PFSK-1 (cell line): Measurements from ENCODE around the gene C19orf47.

ENCODE experiments used
- FOXP2 ChIP-seq: optimal IDR thresholded peaks from 2 replicates; pipeline ENCODE3; 2011; ENCODE audit warnings: borderline replicate concordance, control low read depth, inconsistent platforms; ENCODE audit not compliant: insufficient read depth; ENCODE audit errors: extremely low read length, extremely low read depth
- POLR2AphosphoS5 ChIP-seq: IDR thresholded peaks from 2 replicates; pipeline ENCODE4 v1.6.1; 2012; ENCODE audit warnings: low read depth, mild to moderate bottlenecking, control low read depth, low read length, moderate library complexity
- SIN3A ChIP-seq: IDR thresholded peaks from 2 replicates; pipeline ENCODE4 v1.6.1; 2012; ENCODE audit warnings: mild to moderate bottlenecking, low read length, moderate library complexity, borderline replicate concordance; ENCODE audit not compliant: insufficient read depth
- TAF1 ChIP-seq: IDR thresholded peaks from 2 replicates; pipeline ENCODE4 v1.6.1; 2012; ENCODE audit warnings: low read length, control low read depth, borderline replicate concordance; ENCODE audit not compliant: insufficient read depth
- TF ChIP-seq, protein P1 (sequence below), 2 experiments: IDR thresholded peaks; 2 replicates each; pipeline versions ENCODE4 v1.6.1 to v1.8.0; 2011 to 2012; ENCODE audit warnings: low read depth in 2 of 2, low read length in 2 of 2, control low read depth in 1 of 2, inconsistent platforms in 1 of 2, mild to moderate bottlenecking in 1 of 2, moderate library complexity in 1 of 2; ENCODE audit not compliant: insufficient read depth in 1 of 2

The C19orf47 gene

DNA sequence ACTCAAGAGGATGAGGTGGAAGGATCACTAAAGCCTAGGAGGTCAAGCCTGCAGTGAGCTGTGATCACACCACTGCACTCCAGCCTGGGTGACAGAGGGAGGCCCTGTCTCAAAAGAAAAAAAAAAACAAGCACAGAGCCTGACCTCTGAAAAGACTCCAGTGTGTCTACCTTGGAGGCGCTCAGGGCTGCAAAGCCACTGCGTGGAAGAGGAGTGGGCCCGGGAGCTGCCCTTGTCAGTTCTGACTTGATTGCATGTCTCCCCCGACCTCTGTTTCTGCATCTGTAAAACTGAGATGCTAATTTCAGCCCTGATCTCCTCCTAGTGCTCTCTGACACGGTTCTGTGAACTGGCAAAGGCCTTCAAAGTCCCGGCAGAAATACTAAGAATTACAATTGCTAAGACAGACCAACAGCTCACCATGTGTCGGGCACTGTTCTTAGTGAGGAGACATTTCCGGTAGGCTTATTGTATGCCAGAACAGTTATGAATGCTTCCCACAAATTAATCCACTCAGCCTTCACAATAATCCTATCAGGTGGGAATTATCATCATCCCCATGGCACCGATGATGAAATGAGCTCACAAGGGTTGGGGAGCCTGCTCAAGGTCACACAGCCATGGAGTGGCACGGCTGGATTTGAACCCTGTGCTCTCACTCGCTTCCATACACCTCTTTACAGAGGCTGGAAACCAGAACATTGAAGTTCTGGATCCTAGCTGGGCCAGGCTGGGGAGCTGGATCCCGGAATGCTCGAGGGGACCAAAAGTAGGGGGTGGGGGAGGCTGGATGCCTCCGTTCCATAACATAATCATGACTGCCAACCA lies 66.6 kb downstream of the C19orf47 start:
- no peak for TF ChIP-seq TAF1
- TF ChIP-seq POLR2AphosphoS5 = no peak
- TF ChIP-seq, protein P1, sequence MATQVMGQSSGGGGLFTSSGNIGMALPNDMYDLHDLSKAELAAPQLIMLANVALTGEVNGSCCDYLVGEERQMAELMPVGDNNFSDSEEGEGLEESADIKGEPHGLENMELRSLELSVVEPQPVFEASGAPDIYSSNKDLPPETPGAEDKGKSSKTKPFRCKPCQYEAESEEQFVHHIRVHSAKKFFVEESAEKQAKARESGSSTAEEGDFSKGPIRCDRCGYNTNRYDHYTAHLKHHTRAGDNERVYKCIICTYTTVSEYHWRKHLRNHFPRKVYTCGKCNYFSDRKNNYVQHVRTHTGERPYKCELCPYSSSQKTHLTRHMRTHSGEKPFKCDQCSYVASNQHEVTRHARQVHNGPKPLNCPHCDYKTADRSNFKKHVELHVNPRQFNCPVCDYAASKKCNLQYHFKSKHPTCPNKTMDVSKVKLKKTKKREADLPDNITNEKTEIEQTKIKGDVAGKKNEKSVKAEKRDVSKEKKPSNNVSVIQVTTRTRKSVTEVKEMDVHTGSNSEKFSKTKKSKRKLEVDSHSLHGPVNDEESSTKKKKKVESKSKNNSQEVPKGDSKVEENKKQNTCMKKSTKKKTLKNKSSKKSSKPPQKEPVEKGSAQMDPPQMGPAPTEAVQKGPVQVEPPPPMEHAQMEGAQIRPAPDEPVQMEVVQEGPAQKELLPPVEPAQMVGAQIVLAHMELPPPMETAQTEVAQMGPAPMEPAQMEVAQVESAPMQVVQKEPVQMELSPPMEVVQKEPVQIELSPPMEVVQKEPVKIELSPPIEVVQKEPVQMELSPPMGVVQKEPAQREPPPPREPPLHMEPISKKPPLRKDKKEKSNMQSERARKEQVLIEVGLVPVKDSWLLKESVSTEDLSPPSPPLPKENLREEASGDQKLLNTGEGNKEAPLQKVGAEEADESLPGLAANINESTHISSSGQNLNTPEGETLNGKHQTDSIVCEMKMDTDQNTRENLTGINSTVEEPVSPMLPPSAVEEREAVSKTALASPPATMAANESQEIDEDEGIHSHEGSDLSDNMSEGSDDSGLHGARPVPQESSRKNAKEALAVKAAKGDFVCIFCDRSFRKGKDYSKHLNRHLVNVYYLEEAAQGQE (IDR thresholded peaks at IDR 0.05; ENCODE audit: insufficient read depth in 1 of 2, low read depth in 2 of 2, low read length in 2 of 2) = no peak
- no peak for TF ChIP-seq SIN3A
- no peak for TF ChIP-seq FOXP2

DNA sequence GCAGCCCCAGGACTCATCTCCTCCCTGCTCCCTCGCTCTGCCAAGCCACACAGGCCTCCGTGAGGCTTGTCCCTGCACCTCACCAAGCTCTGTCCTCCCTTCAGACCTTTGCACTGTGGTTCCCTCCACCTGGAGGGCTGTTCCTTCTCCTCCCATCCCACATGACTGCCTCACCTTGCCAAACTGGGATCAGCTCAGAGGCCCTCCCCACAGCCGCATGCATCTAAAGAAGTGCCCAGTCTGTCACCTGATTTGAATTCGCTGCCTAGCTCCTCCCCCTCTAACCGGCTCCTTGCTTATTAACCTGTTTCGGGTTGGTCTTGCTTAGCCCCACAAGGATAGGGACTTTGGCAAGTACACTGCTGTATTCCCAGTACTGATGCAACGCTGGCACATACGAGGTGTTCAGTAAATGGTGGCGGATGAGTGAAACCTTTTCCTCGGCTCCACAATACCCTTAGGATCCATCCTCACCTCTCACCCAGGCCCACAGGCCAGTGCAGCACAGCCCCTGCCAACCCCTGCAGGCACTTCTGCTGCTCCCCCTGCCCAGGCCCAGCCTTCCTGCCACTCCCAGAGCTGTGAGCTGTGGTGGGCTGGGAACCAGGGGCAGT lies 67.5 kb downstream of the C19orf47 start:
- no peak for TF ChIP-seq FOXP2
- TF ChIP-seq POLR2AphosphoS5 = no peak
- no peak for TF ChIP-seq TAF1
- TF ChIP-seq, protein P1 (IDR thresholded peaks at IDR 0.05; ENCODE audit: insufficient read depth in 1 of 2, low read depth in 2 of 2, low read length in 2 of 2) = no peak

DNA sequence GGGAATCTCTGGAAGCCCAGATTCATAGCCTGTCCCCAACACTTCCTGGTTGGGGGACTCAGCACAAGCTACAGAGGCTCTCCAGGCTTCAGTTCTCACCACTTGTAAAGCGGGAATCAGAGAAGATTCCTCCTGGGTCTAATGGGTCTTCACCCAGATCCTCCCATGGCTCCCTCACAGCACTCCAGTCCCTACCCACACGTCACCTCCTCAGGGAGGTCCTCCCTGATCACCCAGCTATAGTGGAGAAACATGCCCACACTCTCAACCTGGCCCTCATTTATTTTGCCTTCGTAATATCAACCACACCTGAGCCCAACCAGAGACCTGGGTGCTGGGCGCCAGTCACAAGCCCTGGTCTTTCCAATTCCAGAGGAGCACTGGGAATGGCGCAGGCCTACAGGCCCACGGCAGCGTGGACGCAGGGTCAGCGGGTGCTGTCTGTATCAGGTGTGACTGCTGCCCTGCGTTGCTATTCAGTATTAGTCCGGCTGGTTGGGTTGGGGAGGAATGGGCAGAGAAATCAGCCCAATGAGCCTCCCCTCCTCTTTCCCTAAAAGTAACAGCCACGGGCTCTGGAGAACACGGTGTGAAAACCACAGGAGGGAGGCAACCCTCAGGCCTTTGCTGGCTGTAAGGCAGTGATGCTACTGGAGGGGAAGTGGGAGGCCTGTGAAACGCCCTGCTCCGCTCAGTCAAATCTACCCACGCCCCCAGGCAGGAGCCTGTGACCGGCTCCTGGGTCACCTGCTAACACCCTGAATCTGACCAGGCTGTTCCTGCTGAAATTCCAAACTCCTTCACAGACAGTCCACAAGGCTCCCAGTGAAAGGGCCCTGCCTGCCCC lies 68.2 kb downstream of the C19orf47 start:
- TF ChIP-seq POLR2AphosphoS5 (no peak), SIN3A (no peak), TAF1 (no peak), FOXP2 (no peak)
- TF ChIP-seq, protein P1 (IDR thresholded peaks at IDR 0.05; ENCODE audit: insufficient read depth in 1 of 2, low read depth in 2 of 2, low read length in 2 of 2) = no peak

DNA sequence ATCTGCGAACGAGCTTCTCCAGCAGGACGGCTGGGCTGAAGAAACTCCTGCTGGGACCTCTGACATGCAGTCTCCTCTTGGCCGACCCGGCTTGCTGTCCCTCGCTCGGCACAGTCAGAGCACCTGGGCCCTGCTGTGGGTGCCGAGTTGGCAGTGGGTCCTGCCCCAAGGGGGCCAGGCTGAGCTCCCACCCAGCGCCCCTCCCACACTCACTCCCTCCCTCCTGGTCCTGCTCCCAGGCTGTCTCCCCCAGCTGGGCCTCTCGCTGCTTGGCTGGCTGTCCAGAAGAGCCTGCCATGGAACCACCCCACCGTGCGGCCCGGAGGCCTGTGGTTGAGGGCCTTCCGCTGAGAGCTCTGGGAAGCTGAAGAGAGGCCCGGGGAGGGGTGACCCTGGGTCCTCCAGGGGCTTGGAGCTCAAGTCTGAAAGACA lies 69.1 kb downstream of the C19orf47 start:
- TF ChIP-seq POLR2AphosphoS5 = no peak
- TF ChIP-seq, protein P1 (IDR thresholded peaks at IDR 0.05; ENCODE audit: insufficient read depth in 1 of 2, low read depth in 2 of 2, low read length in 2 of 2) = no peak
- no peak for TF ChIP-seq FOXP2
- TF ChIP-seq SIN3A = no peak
- TF ChIP-seq TAF1 = no peak
